ENCODE results near the gene SYNPO2. TPM values are rescaled to one million over a fixed set of nuclear protein-coding genes. Genes with fewer than 3 reads are reported as not detected.
A peak's percentile ranks its signal among the peaks of the same experiment; 100 is the strongest.

Gene SYNPO2
- total RNA-seq: 0.14 and 0.16 TPM in 2 replicates

- Mint-ChIP-seq H3K36me3 (ENCODE audit: low read depth) (no peaks in the 10 kb centered on the region), H3K4me3 (peak within 1 kb of the TSS; percentile 86), H3K27ac (no peak within 1 kb of the TSS), H3K4me1 (peaks cover 14% of the 10 kb centered on the region), H3K27me3 (peaks cover 41% of the 10 kb centered on the region), H3K9me3 (no peaks in the 10 kb centered on the region)
- peak; percentile 76 for DNase-seq
- intact Hi-C loops (cut with micrococcal nuclease): no loop called here
Measured at GRCh38 chr4:118888666-118889311, at the start of gene SYNPO2. Gene SYNPO2 (plus strand): TSS chr4:118888854. CDS start chr4:118889037, 183 bp downstream.

- Mint-ChIP-seq H3K4me1 (peaks cover 14% of the 10 kb centered on the region), H3K9me3 (no peaks in the 10 kb centered on the region), H3K36me3 (ENCODE audit: low read depth) (peaks cover 3% of the 10 kb centered on the region), H3K27ac (no peak overlapping the region), H3K27me3 (peaks cover 9% of the 10 kb centered on the region), H3K4me3 (no peak overlapping the region)
- DNase-seq: no peak
- intact Hi-C loops (cut with micrococcal nuclease): loop anchor here (5.0 to 10.0 kb wide), 3 partner anchors 245 to 562 kb away; partner anchors contain the start of gene USP53
Measured at GRCh38 chr4:118839221-118839927, 49.3 kb upstream of the SYNPO2 start.

GRCh38 chr4:118842055-118842454 is 46.6 kb upstream of the SYNPO2 start:
- H3K4me3 Mint-ChIP-seq: no peak overlapping the region
- intact Hi-C loops (cut with micrococcal nuclease): no loop called here

GRCh38 chr4:118843237-118843636 is 45.4 kb upstream of the SYNPO2 start:
- no peaks in the 10 kb centered on the region for H3K9me3 Mint-ChIP-seq
- intact Hi-C loops (cut with micrococcal nuclease): no loop called here
- peaks cover 30% of the 10 kb centered on the region for H3K27me3 Mint-ChIP-seq
- H3K4me3 Mint-ChIP-seq: no peak overlapping the region
- H3K36me3 Mint-ChIP-seq (ENCODE audit: low read depth): no peaks in the 10 kb centered on the region
- no peak overlapping the region for H3K27ac Mint-ChIP-seq
- DNase-seq: no peak
- H3K4me1 Mint-ChIP-seq: peaks cover 1% of the 10 kb centered on the region

More at GRCh38 chr4:118842055-118842454, 46.6 kb upstream of the SYNPO2 start:
- Mint-ChIP-seq H3K27me3 (peaks cover 23% of the 10 kb centered on the region), H3K27ac (no peak overlapping the region), H3K36me3 (ENCODE audit: low read depth) (no peaks in the 10 kb centered on the region), H3K4me1 (peaks cover 1% of the 10 kb centered on the region), H3K9me3 (no peaks in the 10 kb centered on the region)
- DNase-seq: no peak

GRCh38 chr4:118845552-118846050 is 43.1 kb upstream of the SYNPO2 start:
- peaks cover 5% of the 10 kb centered on the region for H3K9me3 Mint-ChIP-seq
- peaks cover 23% of the 10 kb centered on the region for H3K27me3 Mint-ChIP-seq
- intact Hi-C loops (cut with micrococcal nuclease): no loop called here
- H3K36me3 Mint-ChIP-seq (ENCODE audit: low read depth): peaks cover 6% of the 10 kb centered on the region
- no peak for DNase-seq
- peaks cover 7% of the 10 kb centered on the region for H3K4me1 Mint-ChIP-seq
- H3K27ac Mint-ChIP-seq: no peak overlapping the region
- no peak overlapping the region for H3K4me3 Mint-ChIP-seq

- no peak overlapping the region for H3K27ac Mint-ChIP-seq
- no peak for DNase-seq
- intact Hi-C loops (cut with micrococcal nuclease): no loop called here
- H3K36me3 Mint-ChIP-seq (ENCODE audit: low read depth): peaks cover 7% of the 10 kb centered on the region
- H3K27me3 Mint-ChIP-seq: peaks cover 23% of the 10 kb centered on the region
- H3K9me3 Mint-ChIP-seq: peaks cover 5% of the 10 kb centered on the region
- H3K4me1 Mint-ChIP-seq: peaks cover 16% of the 10 kb centered on the region
- no peak overlapping the region for H3K4me3 Mint-ChIP-seq
Measured at GRCh38 chr4:118846979-118847378, 41.7 kb upstream of the SYNPO2 start.

GRCh38 chr4:118848242-118848641 is 40.4 kb upstream of the SYNPO2 start:
- intact Hi-C loops (cut with micrococcal nuclease): no loop called here
- peaks cover 12% of the 10 kb centered on the region for H3K36me3 Mint-ChIP-seq (ENCODE audit: low read depth)

GRCh38 chr4:118848901-118849300 is 39.8 kb upstream of the SYNPO2 start:
- Mint-ChIP-seq H3K4me3 (no peak overlapping the region), H3K36me3 (ENCODE audit: low read depth) (peaks cover 12% of the 10 kb centered on the region)

More at GRCh38 chr4:118848242-118848641, 40.4 kb upstream of the SYNPO2 start:
- Mint-ChIP-seq H3K27me3 (peaks cover 22% of the 10 kb centered on the region), H3K9me3 (peaks cover 5% of the 10 kb centered on the region), H3K4me3 (no peak overlapping the region), H3K27ac (no peak overlapping the region), H3K4me1 (peaks cover 20% of the 10 kb centered on the region)
- no peak for DNase-seq

GRCh38 chr4:118849867-118850487 is 38.7 kb upstream of the SYNPO2 start:
- Mint-ChIP-seq H3K27me3 (peaks cover 19% of the 10 kb centered on the region), H3K9me3 (peaks cover 5% of the 10 kb centered on the region)

More at GRCh38 chr4:118848901-118849300, 39.8 kb upstream of the SYNPO2 start:
- Mint-ChIP-seq H3K27me3 (peaks cover 21% of the 10 kb centered on the region), H3K27ac (no peak overlapping the region), H3K9me3 (peaks cover 5% of the 10 kb centered on the region), H3K4me1 (peaks cover 20% of the 10 kb centered on the region)
- no peak for DNase-seq
- intact Hi-C loops (cut with micrococcal nuclease): no loop called here

GRCh38 chr4:118850488-118851173 is 38.0 kb upstream of the SYNPO2 start:
- peak overlapping the region; percentile 94 for H3K27ac Mint-ChIP-seq
- DNase-seq: peak; percentile 85
- peaks cover 21% of the 10 kb centered on the region for H3K4me1 Mint-ChIP-seq
- peaks cover 17% of the 10 kb centered on the region for H3K27me3 Mint-ChIP-seq
- peaks cover 12% of the 10 kb centered on the region for H3K36me3 Mint-ChIP-seq (ENCODE audit: low read depth)
- peak overlapping the region; percentile 87 for H3K4me3 Mint-ChIP-seq
- H3K9me3 Mint-ChIP-seq: peaks cover 5% of the 10 kb centered on the region
- intact Hi-C loops (cut with micrococcal nuclease): loop anchor here (1.0 kb wide), 1 partner anchor 14 kb away; the partner anchor contains the start of gene SEC24D

More at GRCh38 chr4:118849867-118850487, 38.7 kb upstream of the SYNPO2 start:
- Mint-ChIP-seq H3K27ac (peak overlapping the region; percentile 94), H3K4me1 (peaks cover 21% of the 10 kb centered on the region), H3K36me3 (ENCODE audit: low read depth) (peaks cover 12% of the 10 kb centered on the region), H3K4me3 (peak overlapping the region; percentile 87)
- no peak for DNase-seq
- intact Hi-C loops (cut with micrococcal nuclease): loop anchor here (1.0 kb wide), 1 partner anchor 14 kb away; the partner anchor contains the start of gene SEC24D

GRCh38 chr4:118857760-118858159 is 30.9 kb upstream of the SYNPO2 start:
- H3K36me3 Mint-ChIP-seq (ENCODE audit: low read depth): no peaks in the 10 kb centered on the region
- peaks cover 3% of the 10 kb centered on the region for H3K27me3 Mint-ChIP-seq
- peaks cover 4% of the 10 kb centered on the region for H3K4me1 Mint-ChIP-seq
- intact Hi-C loops (cut with micrococcal nuclease): no loop called here
- no peak overlapping the region for H3K27ac Mint-ChIP-seq
- no peak for DNase-seq
- no peak overlapping the region for H3K4me3 Mint-ChIP-seq
- H3K9me3 Mint-ChIP-seq: no peaks in the 10 kb centered on the region

GRCh38 chr4:118858779-118859178 is 29.9 kb upstream of the SYNPO2 start:
- H3K9me3 Mint-ChIP-seq: no peaks in the 10 kb centered on the region
- no peak overlapping the region for H3K4me3 Mint-ChIP-seq
- intact Hi-C loops (cut with micrococcal nuclease): no loop called here

GRCh38 chr4:118865091-118865708 is 23.5 kb upstream of the SYNPO2 start:
- no peaks in the 10 kb centered on the region for H3K36me3 Mint-ChIP-seq (ENCODE audit: low read depth)
- intact Hi-C loops (cut with micrococcal nuclease): loop anchor here (1.0 kb wide), 1 partner anchor 93 kb away; no protein-coding TSS in a partner anchor
- peak; percentile 73 for DNase-seq
- H3K9me3 Mint-ChIP-seq: no peaks in the 10 kb centered on the region
- no peaks in the 10 kb centered on the region for H3K4me1 Mint-ChIP-seq
- H3K4me3 Mint-ChIP-seq: no peak overlapping the region
- H3K27ac Mint-ChIP-seq: no peak overlapping the region
- peaks cover 9% of the 10 kb centered on the region for H3K27me3 Mint-ChIP-seq

More at GRCh38 chr4:118858779-118859178, 29.9 kb upstream of the SYNPO2 start:
- peaks cover 4% of the 10 kb centered on the region for H3K4me1 Mint-ChIP-seq
- DNase-seq: no peak
- H3K36me3 Mint-ChIP-seq (ENCODE audit: low read depth): no peaks in the 10 kb centered on the region
- peaks cover 9% of the 10 kb centered on the region for H3K27me3 Mint-ChIP-seq
- no peak overlapping the region for H3K27ac Mint-ChIP-seq

Measured in activated CD4-positive, alpha-beta T cell treated with anti-CD3 and anti-CD28 coated beads, Interleukin-2, amount 10 ng/mL, durations not matched to agents 24 days and 14 days (primary cell).